Endothelial cell of hepatic sinusoid (primary cell): Measurements from ENCODE around the gene BNC2.

ENCODE experiments used
- in situ Hi-C: cut with HindIII; loops from 2 replicates; pipeline ENCODE4 v1.10.0; 2017; ENCODE audit warnings: low sequenced_read_pairs

BNC2 gene

GRCh38 chr9:16613051-16613450, 257.4 kb downstream of the BNC2 start:
- in situ Hi-C loops: no loop called here

GRCh38 chr9:16612627-16613026, 257.8 kb downstream of the BNC2 start:
- in situ Hi-C loops: no loop called here

GRCh38 chr9:16611983-16612382, 258.5 kb downstream of the BNC2 start:
- in situ Hi-C loops: no loop called here

- in situ Hi-C loops: no loop called here
Observed at GRCh38 chr9:16611001-16611400, 259.5 kb downstream of the BNC2 start.

- in situ Hi-C loops: no loop called here
Observed at GRCh38 chr9:16610538-16610937, 259.9 kb downstream of the BNC2 start.

GRCh38 chr9:16608906-16609305, 261.6 kb downstream of the BNC2 start:
- in situ Hi-C loops: loop anchor here (5.0 kb wide), 1 partner anchor 82 kb away; no protein-coding TSS in a partner anchor

- in situ Hi-C loops: no loop called here
Observed at GRCh38 chr9:16602494-16602893, 268.0 kb downstream of the BNC2 start.

GRCh38 chr9:16601991-16602390, 268.5 kb downstream of the BNC2 start:
- in situ Hi-C loops: no loop called here

GRCh38 chr9:16598316-16598715, 272.2 kb downstream of the BNC2 start:
- in situ Hi-C loops: no loop called here

- in situ Hi-C loops: no loop called here
Observed at GRCh38 chr9:16597136-16597535, 273.3 kb downstream of the BNC2 start.

GRCh38 chr9:16595227-16595626, 275.2 kb downstream of the BNC2 start:
- in situ Hi-C loops: no loop called here

- in situ Hi-C loops: no loop called here
Observed at GRCh38 chr9:16594787-16595186, 275.7 kb downstream of the BNC2 start.

GRCh38 chr9:16593746-16594145, 276.7 kb downstream of the BNC2 start:
- in situ Hi-C loops: no loop called here

GRCh38 chr9:16591092-16591491, 279.4 kb downstream of the BNC2 start:
- in situ Hi-C loops: no loop called here

- in situ Hi-C loops: no loop called here
Observed at GRCh38 chr9:16585591-16585990, 284.9 kb downstream of the BNC2 start.

GRCh38 chr9:16579872-16580432, 290.5 kb downstream of the BNC2 start:
- in situ Hi-C loops: no loop called here

- in situ Hi-C loops: no loop called here
Observed at GRCh38 chr9:16575986-16576245, 294.6 kb downstream of the BNC2 start.

- in situ Hi-C loops: no loop called here
Observed at GRCh38 chr9:16575142-16575985, 295.1 kb downstream of the BNC2 start.

GRCh38 chr9:16572005-16572734, 298.3 kb downstream of the BNC2 start:
- in situ Hi-C loops: no loop called here

- in situ Hi-C loops: no loop called here
Observed at GRCh38 chr9:16571127-16571802, 299.2 kb downstream of the BNC2 start.

GRCh38 chr9:16563446-16563845, 307.0 kb downstream of the BNC2 start:
- in situ Hi-C loops: no loop called here

GRCh38 chr9:16561121-16561520, 309.3 kb downstream of the BNC2 start:
- in situ Hi-C loops: no loop called here
